Activated CD4-positive, CD25-positive, alpha-beta regulatory T cell treated with anti-CD3 and anti-CD28 coated beads, Interleukin-2, amount 50 U/mL, for 72 hours (primary cell): ENCODE measurements around the gene CPA3.

Experiments used
- DNase-seq: peaks from one replicate; pipeline ENCODE4 v3.0.0; 2021

The CPA3 gene, protein sequence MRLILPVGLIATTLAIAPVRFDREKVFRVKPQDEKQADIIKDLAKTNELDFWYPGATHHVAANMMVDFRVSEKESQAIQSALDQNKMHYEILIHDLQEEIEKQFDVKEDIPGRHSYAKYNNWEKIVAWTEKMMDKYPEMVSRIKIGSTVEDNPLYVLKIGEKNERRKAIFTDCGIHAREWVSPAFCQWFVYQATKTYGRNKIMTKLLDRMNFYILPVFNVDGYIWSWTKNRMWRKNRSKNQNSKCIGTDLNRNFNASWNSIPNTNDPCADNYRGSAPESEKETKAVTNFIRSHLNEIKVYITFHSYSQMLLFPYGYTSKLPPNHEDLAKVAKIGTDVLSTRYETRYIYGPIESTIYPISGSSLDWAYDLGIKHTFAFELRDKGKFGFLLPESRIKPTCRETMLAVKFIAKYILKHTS

GRCh38 chr3:148865049-148865448 is at the start of gene CPA3:
CPA3 (plus strand) TSS chr3:148865296; CDS start chr3:148865308, 12 bp downstream.
- no peak for DNase-seq

DNA sequence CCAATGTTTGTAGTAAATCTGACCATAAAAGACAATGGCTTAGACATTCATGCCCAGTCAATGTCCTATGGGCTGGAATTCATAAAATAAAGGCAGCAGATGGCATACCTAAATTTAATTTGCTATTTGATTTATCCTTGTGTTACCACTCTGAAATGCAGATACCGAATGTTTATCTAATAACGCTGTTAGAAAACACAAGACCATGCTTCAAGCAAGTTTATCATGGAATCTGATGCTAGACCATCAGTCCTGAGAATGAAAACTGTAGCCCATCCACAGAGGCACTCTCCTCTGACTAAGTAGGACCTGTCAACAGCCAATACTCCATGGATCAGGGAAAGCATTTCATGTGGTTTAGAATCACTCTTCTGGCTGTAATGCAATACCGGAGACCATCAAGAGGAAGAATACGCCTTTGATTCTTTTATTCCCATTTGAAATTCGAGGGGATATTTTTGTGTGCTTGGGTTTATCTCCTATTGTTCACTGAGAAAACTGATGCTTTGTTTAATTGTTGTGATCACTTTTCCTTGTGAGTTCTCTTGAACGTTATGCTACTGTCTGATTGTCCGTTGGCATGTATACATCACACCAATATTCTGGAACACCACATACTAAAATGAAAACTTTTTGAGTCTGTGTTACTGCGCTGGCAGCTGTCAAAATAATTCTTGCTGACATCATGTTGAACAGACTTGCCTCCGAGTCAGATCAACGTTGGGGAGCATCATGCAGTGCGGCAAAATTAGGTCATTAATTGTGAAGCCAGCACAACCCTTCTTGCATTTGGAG is 49.6 kb upstream of the CPA3 start:
- DNase-seq, result no peak

DNA sequence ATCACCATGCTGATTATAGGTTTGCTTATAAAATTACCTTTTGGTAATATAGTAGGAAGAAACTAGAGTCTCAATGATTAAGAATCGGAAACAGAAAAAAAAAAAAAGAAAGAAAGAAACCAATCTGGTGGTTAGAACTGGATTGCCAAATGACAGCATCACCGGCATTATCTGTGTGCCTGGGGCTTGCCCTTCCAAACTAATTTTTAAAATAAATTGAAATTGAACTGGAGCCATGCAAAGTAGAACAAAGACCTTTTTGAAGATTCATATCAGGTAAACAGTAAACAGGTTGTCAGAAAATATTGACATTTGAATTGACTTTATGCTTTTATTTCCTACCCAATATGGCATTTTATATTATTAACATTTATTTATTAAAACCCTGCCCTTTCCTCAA is 48.7 kb upstream of the CPA3 start:
- no peak for DNase-seq

DNA sequence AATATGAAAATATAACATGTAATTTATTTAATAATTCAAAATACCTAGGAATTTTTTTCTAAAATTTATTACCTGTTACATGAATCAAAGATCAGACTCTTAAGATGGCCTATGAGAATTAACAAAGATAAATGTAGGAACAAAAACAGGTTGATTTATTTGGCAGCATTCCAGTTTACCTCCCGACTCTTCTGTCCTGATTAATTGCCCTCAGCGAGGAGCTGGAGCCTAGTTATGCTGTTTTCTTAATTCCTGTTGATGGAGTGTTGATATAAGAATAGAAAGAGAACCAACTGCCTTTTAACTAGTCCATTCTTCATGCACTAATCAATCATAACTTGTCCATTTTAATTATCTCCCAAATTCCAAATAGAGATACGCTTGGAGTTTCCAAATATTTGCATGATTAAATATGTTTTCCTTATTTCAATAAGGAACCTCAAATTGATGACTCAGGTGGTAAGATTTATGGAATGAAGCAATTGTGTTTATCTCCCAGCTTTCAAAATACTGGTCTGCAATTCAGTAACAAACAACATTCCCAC is 48.0 kb upstream of the CPA3 start:
- DNase-seq, result no peak

GRCh38 chr3:148820361-148821245 is 44.5 kb upstream of the CPA3 start:
- no peak for DNase-seq

GRCh38 chr3:148823026-148823425 is 42.1 kb upstream of the CPA3 start:
- no peak for DNase-seq

DNA sequence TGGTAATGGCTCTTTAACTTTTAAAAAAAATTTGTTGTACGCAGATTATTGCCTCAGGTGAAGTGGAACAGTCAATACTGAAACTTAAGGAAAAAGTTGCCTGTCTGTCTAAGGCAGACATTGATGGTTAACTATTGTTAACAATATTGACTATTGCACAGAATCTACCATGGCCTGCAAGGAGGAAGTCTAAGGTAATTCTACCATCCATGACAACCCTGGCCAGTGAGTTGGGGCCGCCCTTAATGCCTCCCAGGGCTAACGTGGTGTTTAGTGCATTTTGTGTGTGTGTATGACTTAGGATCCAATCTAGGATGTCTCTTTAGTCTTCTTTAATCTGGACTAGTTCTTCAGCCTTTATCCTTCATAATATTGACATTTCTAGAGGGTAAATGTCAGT is 39.6 kb upstream of the CPA3 start:
- DNase-seq, result no peak

- no peak for DNase-seq
Observed at GRCh38 chr3:148827585-148827984, 37.5 kb upstream of the CPA3 start, which contains the start of gene CPB1. CPB1 (plus strand) TSS chr3:148827811; CDS start chr3:148827824, 13 bp downstream.

DNA sequence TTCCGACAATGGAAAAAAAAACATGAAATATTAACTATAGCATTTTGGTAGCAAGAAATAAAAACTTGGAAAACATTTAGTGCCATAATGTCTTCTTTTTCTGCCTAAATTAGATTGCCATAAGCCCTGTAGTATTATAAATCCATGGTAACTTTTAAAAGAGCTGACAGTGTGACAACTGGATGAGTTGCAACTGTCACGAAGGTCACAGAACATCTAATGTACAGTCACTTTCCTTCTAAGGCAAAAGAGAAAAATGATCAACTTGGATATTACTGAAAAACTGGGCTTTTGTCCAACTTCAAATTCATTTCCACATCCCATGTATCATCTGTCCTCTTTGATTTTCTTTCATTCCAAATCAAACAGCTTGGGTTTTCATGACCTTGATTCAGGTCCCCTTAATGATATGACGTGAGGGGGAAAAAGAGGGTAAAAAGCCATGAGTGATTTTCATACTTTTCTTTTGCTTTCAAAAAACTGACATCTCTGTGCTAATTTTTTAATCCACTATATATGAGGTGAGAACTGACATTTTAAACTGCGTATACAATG is 36.9 kb upstream of the CPA3 start:
- no peak for DNase-seq

GRCh38 chr3:148829926-148830325 is 35.2 kb upstream of the CPA3 start:
- no peak for DNase-seq

DNA sequence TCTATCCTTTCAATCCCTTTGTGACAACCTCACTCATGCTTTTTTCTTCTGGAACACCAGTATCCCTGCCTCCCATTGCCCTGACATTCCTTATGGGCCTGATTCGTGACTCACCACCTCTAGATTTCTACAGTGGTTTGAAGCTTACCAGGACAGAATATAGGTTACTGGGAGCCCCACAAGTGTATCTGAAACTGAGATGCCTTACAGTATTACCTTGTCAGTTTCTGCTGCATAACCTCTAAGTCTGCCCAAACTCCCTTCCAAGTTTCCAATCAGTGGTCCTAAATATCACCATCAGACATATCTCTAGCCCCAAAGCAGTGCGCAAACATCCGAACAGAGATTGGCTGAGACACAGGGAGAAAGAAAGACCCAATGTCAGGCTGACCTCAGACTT is 31.9 kb upstream of the CPA3 start:
- no peak for DNase-seq

- no peak for DNase-seq
Observed at GRCh38 chr3:148839805-148840204, 25.3 kb upstream of the CPA3 start.

GRCh38 chr3:148840451-148840850 is 24.6 kb upstream of the CPA3 start:
- no peak for DNase-seq

GRCh38 chr3:148845756-148846395 is 19.2 kb upstream of the CPA3 start:
- no peak for DNase-seq

DNA sequence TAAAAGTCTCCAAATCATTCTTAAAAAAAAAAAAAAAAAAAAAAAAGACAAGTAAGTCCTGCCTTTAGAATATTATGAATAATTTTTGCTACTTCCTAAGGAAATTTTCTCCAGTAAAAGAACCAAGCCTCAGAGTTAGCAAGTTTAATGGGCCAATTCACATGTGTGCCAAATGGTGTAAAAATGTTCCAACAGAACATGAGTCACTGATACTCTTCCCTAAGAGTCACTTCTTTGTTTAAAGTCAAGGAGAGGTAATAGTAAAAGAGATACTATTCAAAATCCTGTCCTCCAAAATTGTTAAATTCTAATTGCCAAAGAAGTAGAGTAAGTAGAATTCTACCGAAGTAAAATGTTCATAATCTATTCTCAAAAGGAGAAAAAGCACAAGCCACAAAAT is 17.7 kb upstream of the CPA3 start:
- DNase-seq, result no peak

GRCh38 chr3:148848410-148848809 is 16.7 kb upstream of the CPA3 start:
- no peak for DNase-seq

DNA sequence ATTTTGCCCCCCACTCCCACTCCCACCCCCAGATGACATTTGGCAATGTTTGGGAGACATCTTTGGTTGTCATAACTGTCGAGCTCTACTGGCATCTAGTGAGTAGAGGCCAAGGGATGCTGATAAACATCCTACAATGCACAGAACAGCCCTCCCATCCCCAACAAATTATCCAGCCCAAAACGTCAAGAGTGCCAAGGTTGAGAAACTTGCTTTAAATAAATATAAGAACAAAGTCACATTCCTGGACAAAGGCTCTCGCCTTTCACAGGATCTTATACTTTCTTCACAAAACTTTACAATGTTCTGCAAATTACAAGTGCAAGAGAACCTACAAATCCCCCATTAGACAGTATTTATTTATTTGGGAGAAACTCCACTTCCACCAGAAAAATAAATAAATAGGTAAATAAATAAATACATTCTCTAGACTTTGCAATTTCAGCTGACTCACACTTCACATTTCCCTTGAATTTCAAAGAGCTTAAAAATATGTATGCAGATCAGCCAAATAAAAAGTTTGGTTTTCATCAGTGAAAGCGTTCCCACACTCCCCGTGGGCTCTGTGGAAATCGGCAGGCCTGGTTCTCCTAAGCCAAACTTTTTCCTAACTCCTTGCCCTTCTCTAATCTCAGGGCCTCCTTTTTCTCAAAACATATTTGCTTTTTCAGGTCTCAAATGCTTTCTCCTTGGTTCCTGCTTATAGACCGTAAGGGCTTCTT is 12.7 kb upstream of the CPA3 start:
- DNase-seq, result no peak

- no peak for DNase-seq
Observed at GRCh38 chr3:148853076-148853475, 12.0 kb upstream of the CPA3 start.

DNA sequence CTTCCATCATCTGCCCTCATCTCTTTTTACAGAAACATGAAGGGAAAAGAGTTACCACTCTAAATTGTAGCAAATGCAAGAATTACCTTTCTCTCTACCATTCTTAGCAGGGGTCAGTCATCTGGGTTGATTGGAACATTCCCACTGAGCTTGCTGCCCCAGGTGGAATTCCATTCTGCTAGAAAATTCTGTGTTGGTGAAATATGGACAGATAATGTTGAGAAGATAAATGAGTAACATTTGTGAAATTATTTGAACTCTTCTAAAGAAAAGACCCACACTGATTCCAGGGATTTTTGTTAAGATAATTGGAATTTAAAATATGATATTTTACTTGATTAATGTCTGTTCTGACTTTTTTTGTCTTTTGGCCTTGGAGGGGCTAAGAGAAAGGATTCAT is 11.0 kb upstream of the CPA3 start:
- DNase-seq, result no peak

DNA sequence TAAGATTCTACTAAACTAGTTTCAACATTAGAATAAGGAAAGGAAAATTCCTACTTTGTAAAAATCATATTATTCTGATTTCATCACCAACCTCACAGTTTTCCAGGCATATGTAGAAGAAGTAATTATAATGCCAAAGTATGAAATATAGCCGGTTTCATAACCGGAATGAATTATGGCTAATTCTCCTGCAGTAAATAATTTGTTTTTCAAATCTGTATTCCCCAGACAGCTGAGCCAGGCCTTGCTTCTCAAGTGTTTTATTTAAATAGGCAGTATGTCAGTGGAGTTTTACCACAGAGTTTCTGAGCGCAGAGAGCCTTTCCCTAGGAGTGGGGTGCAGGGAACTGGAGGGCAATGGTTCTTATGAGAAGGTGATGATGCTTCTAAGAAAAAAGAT is 8.7 kb upstream of the CPA3 start:
- no peak for DNase-seq

DNA sequence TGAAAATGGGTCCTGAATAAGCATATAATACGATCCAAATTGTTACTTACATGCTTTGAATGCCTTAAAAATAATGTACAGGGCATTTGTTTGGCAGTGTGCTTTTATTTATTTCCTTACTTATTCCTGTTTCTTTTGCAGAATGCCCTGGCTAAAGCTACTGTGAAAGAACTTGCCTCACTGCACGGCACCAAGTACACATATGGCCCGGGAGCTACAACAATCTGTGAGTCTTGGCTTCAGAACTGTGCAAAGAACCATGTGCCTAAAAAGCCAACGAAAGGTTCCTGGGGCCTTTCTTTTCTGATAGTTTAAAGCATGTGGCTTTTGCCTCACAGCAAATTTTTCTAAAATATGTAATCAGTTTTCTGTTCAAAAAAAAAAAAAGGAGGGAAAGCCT is 7.8 kb upstream of the CPA3 start:
- DNase-seq, result no peak
